Activated T-cell treated with anti-CD3 and anti-CD28 coated beads for 4 hours (primary cell): ENCODE data around the gene NLRC5.
"Not testable (repeated sequence)": the region's sequence is repeated elsewhere in the genome, so short reads cannot be mapped to it uniquely, and the experiment has no call there.

Source experiments
- DNase-seq: peaks from one replicate; pipeline ENCODE4 v3.0.0-alpha.2; 2020

The NLRC5 gene

DNA sequence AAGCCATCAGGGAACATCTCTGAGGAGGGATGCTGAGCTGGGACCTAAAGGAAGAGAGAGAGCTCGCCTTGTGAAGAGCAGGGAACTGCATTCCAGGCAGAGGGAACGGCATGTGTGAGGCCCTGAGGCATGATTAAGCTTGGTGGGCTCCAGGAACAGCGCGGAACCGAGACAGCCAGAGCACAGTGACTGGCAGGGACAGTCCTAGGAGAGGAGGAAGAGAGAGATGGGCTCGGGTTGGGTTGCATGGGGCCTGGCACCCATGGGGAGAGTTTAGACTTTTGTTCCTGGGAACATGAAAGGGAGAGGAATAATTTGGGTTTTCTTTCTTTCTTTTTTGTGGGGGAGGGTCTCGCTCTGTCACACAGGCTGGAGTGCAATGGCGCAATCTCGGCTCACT is 63.8 kb downstream of the NLRC5 start:
- DNase-seq = no peak

- DNase-seq = no peak
Observed at GRCh38 chr16:57054338-57054737, 65.0 kb downstream of the NLRC5 start.

GRCh38 chr16:57054771-57055170 is 65.4 kb downstream of the NLRC5 start:
- no peak for DNase-seq

- DNase-seq = no peak
Observed at GRCh38 chr16:57055671-57056070, 66.3 kb downstream of the NLRC5 start.

- DNase-seq = no peak
Observed at GRCh38 chr16:57058291-57058861, 69.0 kb downstream of the NLRC5 start.

DNA sequence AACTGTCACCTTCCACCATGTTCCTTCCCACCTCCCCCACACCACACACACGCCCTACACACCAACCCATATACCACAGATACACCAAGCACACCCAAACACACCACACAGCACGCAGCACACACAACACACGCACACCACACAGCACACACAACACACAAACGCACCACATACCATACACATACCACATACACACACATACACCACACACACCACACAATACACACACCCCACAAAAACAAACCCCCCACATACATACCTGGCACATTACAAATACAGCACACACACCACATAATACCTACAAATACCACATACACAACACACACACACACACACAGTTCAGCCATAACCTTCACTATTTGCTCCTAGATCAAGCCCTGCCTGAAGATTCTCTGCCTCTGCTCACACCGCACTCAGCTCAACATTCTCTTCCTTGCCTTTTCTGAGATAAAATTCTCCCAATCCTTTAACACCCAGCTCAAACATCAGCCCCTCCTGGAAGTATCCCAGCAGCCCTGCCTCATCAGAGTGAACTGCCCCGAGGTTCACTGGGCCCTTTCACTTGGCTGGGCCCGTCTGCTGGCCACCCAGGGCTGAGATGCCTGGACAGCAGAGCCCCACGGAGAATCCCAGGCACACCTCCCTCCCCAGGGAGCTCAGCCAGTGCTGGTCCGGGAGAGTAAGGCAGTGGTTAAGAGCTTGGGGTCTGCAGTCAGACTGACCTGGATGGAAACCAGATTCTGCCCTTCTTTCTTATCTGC is 71.1 kb downstream of the NLRC5 start:
- no peak for DNase-seq

GRCh38 chr16:57061084-57061905 is 71.9 kb downstream of the NLRC5 start:
- no peak for DNase-seq

- no peak for DNase-seq
Observed at GRCh38 chr16:57062329-57062728, 73.0 kb downstream of the NLRC5 start.

DNA sequence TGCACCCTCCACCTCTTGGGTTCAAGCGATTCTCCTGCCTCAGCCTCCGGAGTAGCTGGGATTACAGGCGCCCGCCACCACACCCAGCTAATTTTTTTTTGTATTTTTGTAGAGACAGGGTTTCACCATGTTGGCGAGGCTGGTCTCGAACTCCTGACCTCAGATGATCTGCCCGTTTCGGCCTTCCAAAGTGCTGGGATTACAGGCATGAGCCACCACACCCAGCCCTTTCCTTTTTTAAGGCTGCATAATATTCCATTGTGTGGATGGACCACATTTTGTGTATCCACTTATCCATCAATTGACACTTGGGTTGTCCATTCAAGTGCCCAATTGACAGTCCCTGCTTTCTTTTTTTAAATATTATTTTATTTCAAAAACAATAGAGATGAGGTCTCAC is 73.8 kb downstream of the NLRC5 start:
- DNase-seq = not testable (repeated sequence)

DNA sequence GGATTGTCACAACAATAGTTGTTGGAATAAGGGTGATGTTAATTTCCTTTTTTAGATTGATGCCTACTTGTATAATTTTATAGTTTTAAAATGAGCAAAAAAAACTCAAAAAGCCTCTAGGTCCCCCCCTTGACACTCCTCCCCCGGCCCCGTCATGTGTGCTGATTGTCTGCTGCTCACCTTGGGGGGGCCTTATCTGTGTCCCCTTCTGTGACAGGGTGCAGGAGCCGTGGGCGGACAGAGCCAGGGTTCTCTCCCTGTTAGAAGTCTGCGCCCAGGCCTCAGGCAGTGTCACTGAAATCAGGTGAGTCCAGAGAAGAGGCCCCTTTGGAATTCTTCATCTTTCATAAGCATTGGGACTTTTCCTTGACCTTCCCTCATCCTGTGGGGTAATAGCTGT is 75.6 kb downstream of the NLRC5 start:
- DNase-seq = no peak

GRCh38 chr16:57066625-57067024 is 77.3 kb downstream of the NLRC5 start:
- DNase-seq = no peak

GRCh38 chr16:57067347-57067746 is 78.0 kb downstream of the NLRC5 start:
- no peak for DNase-seq

DNA sequence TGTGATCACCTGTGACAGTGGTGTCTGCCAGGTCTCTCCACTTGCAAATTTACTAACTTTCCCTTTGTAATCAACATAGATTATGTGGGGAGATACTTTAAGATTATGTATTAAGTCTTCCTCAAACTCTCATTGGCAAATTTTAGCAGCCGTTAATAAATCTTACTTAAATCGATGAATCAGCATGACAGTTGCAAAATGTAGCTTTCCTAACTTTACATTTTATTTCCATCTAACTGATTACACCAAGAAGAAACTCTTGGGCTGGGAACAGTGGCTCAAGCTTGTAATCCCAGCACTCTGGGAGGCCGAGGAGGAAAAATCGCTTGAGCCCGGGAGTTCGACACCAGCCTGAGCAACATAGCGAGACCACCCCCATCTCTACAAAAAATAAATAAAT is 79.7 kb downstream of the NLRC5 start:
- DNase-seq = no peak

GRCh38 chr16:57069635-57070370 is 80.4 kb downstream of the NLRC5 start:
- no peak for DNase-seq

DNA sequence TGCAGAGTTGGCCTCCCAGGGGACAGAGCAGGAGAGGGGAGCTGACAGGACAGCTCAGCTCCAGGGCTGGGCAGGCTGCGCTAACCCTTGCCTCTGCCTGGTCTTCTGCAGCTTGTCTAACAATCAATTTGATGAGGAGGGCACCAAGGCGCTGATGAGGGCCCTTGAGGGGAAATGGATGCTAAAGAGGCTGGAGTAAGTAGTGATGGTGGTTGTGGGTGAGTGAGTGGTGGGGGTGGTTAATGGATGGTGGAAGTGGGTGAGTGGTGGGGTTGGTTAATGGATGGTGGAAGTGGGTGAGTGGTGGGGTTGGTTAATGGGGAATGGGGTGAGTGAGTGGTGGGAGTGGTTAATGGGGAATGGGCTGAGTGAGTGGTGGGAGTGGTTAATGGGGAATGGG is 81.1 kb downstream of the NLRC5 start:
- DNase-seq = no peak

DNA sequence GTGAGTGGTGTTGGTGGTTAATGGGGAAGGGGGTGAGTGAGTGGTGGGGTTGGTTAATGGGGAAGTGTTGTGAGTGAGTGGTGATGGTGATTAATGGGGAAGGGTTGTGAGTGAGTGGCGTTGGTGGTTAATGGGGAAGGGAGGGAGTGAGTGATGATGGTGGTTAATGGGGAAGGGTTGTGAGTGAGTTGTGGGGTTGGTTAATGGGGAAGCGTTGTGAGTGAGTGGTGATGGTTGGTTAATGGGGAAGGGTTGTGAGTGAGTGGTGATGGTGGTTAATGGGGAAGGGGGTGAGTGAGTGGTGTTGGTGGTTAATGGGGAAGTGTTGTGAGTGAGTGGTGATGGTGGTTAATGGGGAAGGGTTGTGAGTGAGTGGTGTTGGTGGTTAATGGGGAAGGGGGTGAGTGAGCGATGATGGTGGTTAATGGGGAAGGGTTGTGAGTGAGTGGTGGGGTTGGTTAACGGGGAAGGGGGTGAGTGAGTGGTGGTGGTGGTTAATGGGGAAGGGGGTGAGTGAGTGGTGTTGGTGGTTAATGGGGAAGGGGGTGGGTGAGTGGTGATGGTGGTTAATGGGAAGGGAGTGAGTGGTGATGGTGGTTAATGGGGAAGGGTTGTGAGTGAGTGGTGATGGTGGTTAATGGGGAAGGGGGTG is 81.8 kb downstream of the NLRC5 start:
- not testable (repeated sequence) for DNase-seq

DNA sequence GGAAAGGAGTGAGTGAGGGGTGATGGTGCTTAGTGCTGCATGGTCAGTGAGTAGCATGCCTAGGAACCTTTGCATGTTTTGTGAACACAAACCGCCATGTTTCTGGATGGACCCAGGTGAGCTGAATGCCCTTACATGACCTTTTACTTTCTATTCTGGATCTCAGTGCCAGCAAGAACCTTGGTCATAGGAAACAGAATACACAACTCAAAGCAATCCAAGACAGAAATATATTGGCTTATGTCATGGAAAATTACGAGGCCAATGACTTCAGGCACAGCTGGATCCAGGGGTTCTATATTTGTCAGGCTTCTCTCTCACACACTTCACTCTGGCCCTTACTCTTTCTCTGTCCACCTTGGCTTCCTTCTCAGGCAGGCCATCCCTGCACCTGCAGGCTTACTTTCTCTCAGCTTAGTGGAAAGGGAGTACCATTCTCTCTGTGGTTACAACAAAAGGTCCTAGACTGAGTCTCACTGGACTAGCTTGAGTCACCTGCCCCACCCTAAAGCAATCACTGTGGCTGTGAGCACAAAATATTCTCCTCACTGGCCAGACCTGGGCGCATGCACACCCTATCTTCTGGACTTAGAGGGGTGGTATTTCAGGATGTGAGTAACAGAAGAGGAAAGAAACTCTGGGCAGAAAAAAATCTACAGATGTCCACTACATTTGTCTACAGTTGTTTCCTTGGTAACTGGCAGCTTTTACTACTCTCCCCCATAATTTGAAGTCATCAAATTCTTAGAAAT is 82.7 kb downstream of the NLRC5 start:
- DNase-seq = no peak

DNA sequence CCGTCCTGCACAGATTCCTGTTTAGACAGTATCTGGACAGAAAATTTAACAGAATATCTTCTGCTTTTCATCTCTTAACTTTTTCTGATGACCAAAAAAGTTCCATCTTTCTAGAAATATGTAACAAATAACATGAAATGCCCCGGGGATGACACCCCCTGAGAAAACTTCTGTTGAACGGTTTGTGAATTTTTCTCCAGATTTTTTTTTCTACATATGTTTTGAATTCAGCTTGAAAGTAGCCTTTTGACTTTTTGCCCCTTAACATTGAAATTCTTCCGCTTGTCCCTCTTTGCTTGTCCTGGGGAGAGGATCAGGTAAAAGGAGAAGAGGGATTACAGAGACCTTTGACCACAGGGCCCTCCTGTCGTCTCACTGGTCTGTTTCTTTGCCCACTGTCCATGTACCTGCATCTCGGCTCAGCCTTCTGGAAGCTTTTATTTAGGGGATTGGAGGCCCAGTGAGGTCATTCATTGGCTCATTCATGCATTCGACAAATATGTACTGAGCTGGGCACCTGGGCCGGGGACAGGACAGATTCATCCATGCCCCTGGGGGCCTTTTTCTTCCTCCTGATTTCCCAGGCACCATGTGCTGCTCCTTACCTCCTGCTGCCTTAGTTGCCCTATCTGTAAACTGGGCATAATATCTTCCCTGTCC is 83.4 kb downstream of the NLRC5 start:
- DNase-seq = no peak

DNA sequence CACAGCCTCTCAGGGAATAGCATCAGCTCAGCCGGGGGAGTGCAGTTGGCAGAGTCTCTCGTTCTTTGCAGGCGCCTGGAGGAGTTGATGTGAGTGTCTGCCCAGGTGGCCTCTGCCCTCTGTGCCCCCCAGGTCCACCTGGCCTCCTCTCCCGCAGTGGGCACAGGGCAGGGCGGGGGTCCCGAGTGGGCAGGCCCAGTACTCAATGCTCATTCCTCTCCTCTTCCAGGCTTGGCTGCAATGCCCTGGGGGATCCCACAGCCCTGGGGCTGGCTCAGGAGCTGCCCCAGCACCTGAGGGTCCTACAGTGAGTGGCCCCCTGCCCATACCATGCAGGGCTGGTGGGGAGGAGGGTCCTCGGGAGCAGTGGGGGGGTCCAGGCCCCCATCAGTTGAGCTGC is 88.4 kb downstream of the NLRC5 start:
- no peak for DNase-seq

DNA sequence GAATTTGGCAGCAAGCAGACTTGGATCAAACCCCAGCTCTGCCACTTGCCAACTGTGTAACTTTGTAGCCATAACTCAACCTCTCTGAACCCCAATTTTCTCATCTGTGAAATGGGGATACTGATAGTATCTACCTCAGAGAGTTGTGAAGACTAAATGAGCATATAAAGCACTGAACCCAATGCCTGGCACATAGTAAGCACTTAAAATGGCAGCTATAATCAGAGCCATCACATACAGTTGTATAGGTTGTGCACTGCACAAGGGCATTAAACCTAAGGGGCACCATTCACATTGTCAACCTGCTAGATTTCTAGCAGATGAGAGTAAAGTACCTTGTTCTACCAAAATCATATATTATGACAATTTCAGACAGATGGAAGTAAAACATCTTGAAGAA is 92.4 kb downstream of the NLRC5 start:
- no peak for DNase-seq

- DNase-seq = no peak
Observed at GRCh38 chr16:57082664-57083063, 93.3 kb downstream of the NLRC5 start.
